ENCODE results near the gene SYN1.

The SYN1 gene

GRCh38 chrX:47585273-47585672 is 34.4 kb downstream of the SYN1 start:
- in situ Hi-C loops (cut with HindIII; ENCODE audit: low pct_unique_long_range_greater_than_20kb, low sequenced_read_pairs) = no loop called here

GRCh38 chrX:47584714-47585113 is 34.9 kb downstream of the SYN1 start:
- in situ Hi-C loops (cut with HindIII; ENCODE audit: low pct_unique_long_range_greater_than_20kb, low sequenced_read_pairs) = no loop called here
- TF ChIP-seq JUND (IDR thresholded peaks at IDR 0.05; ENCODE audit: low read depth) = no peak
- DNase-seq (ENCODE audit: low read depth in 1 of 2, low spot score in 1 of 2) = no peak

More at GRCh38 chrX:47585273-47585672, 34.4 kb downstream of the SYN1 start:
- DNase-seq (ENCODE audit: low read depth in 1 of 2, low spot score in 1 of 2) = no peak
- no peak for TF ChIP-seq JUND (IDR thresholded peaks at IDR 0.05; ENCODE audit: low read depth)

GRCh38 chrX:47583240-47583861 is 36.3 kb downstream of the SYN1 start:
- no peak for TF ChIP-seq JUND (IDR thresholded peaks at IDR 0.05; ENCODE audit: low read depth)
- no peak for DNase-seq (ENCODE audit: low read depth in 1 of 2, low spot score in 1 of 2)
- in situ Hi-C loops (cut with HindIII; ENCODE audit: low pct_unique_long_range_greater_than_20kb, low sequenced_read_pairs) = no loop called here

GRCh38 chrX:47581731-47582647 is 37.7 kb downstream of the SYN1 start, which contains the start of gene TIMP1:
TIMP1 (plus strand) TSS chrX:47582436; CDS start chrX:47583416, 980 bp downstream.
- in situ Hi-C loops (cut with HindIII; ENCODE audit: low pct_unique_long_range_greater_than_20kb, low sequenced_read_pairs) = no loop called here
- DNase-seq (ENCODE audit: low read depth in 1 of 2, low spot score in 1 of 2) = peak; percentile 58 to 76
- no peak for TF ChIP-seq JUND (IDR thresholded peaks at IDR 0.05; ENCODE audit: low read depth)

GRCh38 chrX:47579537-47579936 is 40.1 kb downstream of the SYN1 start:
- DNase-seq (ENCODE audit: low read depth in 1 of 2, low spot score in 1 of 2) = no peak
- no peak for TF ChIP-seq JUND (IDR thresholded peaks at IDR 0.05; ENCODE audit: low read depth)
- in situ Hi-C loops (cut with HindIII; ENCODE audit: low pct_unique_long_range_greater_than_20kb, low sequenced_read_pairs) = no loop called here

GRCh38 chrX:47578692-47579091 is 41.0 kb downstream of the SYN1 start:
- no peak for TF ChIP-seq JUND (IDR thresholded peaks at IDR 0.05; ENCODE audit: low read depth)
- DNase-seq (ENCODE audit: low read depth in 1 of 2, low spot score in 1 of 2) = no peak
- in situ Hi-C loops (cut with HindIII; ENCODE audit: low pct_unique_long_range_greater_than_20kb, low sequenced_read_pairs) = no loop called here

GRCh38 chrX:47577901-47578300 is 41.8 kb downstream of the SYN1 start:
- TF ChIP-seq JUND (IDR thresholded peaks at IDR 0.05; ENCODE audit: low read depth) = no peak
- in situ Hi-C loops (cut with HindIII; ENCODE audit: low pct_unique_long_range_greater_than_20kb, low sequenced_read_pairs) = no loop called here
- DNase-seq (ENCODE audit: low read depth in 1 of 2, low spot score in 1 of 2) = no peak

GRCh38 chrX:47577424-47577823 is 42.2 kb downstream of the SYN1 start:
- no peak for DNase-seq (ENCODE audit: low read depth in 1 of 2, low spot score in 1 of 2)

GRCh38 chrX:47576021-47576898 is 43.4 kb downstream of the SYN1 start:
- no peak for DNase-seq (ENCODE audit: low read depth in 1 of 2, low spot score in 1 of 2)
- TF ChIP-seq JUND (IDR thresholded peaks at IDR 0.05; ENCODE audit: low read depth) = no peak
- in situ Hi-C loops (cut with HindIII; ENCODE audit: low pct_unique_long_range_greater_than_20kb, low sequenced_read_pairs) = no loop called here

More at GRCh38 chrX:47577424-47577823, 42.2 kb downstream of the SYN1 start:
- no peak for TF ChIP-seq JUND (IDR thresholded peaks at IDR 0.05; ENCODE audit: low read depth)
- in situ Hi-C loops (cut with HindIII; ENCODE audit: low pct_unique_long_range_greater_than_20kb, low sequenced_read_pairs) = no loop called here

GRCh38 chrX:47574547-47575301 is 44.9 kb downstream of the SYN1 start:
- in situ Hi-C loops (cut with HindIII; ENCODE audit: low pct_unique_long_range_greater_than_20kb, low sequenced_read_pairs) = no loop called here
- no peak for TF ChIP-seq JUND (IDR thresholded peaks at IDR 0.05; ENCODE audit: low read depth)
- DNase-seq (ENCODE audit: low read depth in 1 of 2, low spot score in 1 of 2) = no peak

GRCh38 chrX:47574076-47574546 is 45.5 kb downstream of the SYN1 start:
- TF ChIP-seq JUND (IDR thresholded peaks at IDR 0.05; ENCODE audit: low read depth) = no peak

More at GRCh38 chrX:47574076-47574546, 45.5 kb downstream of the SYN1 start:
- in situ Hi-C loops (cut with HindIII; ENCODE audit: low pct_unique_long_range_greater_than_20kb, low sequenced_read_pairs) = no loop called here
- no peak for DNase-seq (ENCODE audit: low read depth in 1 of 2, low spot score in 1 of 2)

Measured in T47D (cell line).